ENCODE data around the gene GDPD4. TPM values are rescaled to one million over a fixed set of nuclear protein-coding genes. Genes with fewer than 3 reads are reported as not detected.

GDPD4 gene
- total and polyA plus RNA-seq, 10 of the 15 experiments (the other 5 are each of a cell fraction or from before 2014, with no cell fraction given), result 0.23 TPM; not detected in 9

DNA sequence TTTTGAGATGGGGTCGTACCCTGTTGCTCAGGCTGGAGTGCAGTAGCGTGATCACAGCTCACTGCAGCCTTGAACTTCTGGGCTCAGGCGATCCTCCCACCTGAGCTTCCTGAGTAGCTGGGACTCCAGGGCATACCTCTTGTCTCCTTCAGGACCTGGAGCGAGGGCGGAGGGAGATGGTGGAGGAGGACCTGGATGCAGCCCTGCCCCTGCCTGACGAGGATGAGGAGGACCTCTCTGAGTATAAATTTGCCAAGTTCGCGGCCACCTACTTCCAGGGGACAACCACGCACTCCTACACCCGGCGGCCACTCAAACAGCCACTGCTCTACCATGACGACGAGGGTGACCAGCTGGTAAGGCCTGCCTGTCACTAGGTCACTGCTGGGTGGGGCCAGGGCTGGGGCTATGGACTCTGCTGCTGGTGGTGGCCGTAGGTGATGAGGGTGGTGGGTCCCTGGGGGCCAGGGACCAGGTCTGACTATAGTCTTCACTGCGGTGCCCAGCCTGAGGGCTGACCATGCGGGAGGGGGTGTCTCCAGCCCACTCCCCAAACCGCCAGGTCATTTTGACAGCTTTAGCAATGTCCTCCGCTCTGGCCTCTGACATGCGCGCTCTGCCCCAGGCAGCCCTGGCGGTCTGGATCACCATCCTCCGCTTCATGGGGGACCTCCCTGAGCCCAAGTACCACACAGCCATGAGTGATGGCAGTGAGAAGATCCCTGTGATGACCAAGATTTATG is 119.5 kb downstream of the GDPD4 start:
- no TSS peak for BruUV-seq (replicated peaks)
- no peaks in the 10 kb centered on the region for H3K4me1 ChIP-seq (ENCODE audit: control insufficient read depth, insufficient read depth, low read length)
- no peak for ATAC-seq
- H3K4me3 ChIP-seq, result no peak overlapping the region
- H3K36me3 ChIP-seq (ENCODE audit: control insufficient read depth in 2 of 2, insufficient read depth in 2 of 2, low read length in 1 of 2), result no peaks in the 10 kb centered on the region
- H3K4me2 ChIP-seq (ENCODE audit: control insufficient read depth, insufficient read depth), result no peak overlapping the region
- H3K27me3 ChIP-seq (replicated peaks in 1 of 2; ENCODE audit: control insufficient read depth in 2 of 2, insufficient read depth in 2 of 2, low read length in 1 of 2), result peaks cover 0 to 4% of the 10 kb centered on the region in 2 experiments; a peak in 2 of 4 replicates
- SMC1A ChIA-PET (ENCODE audit: uncharacterized antibody, unreplicated experiment), result no interaction called here
- CTCF ChIA-PET, result no interaction called here
- H2AFZ ChIP-seq (ENCODE audit: control insufficient read depth, low read depth, low read length), result no peak overlapping the region
- no peak overlapping the region for H3K9ac ChIP-seq (ENCODE audit: control insufficient read depth, insufficient read depth, low read length)
- in situ Hi-C loops (cut with MboI) (no loop called here), intact Hi-C loops (cut with micrococcal nuclease; ENCODE audit: unreplicated experiment) (no loop called here)
- WGBS (ENCODE audit: insufficient coverage, insufficient replicate concordance, low lambda C conversion rate, missing lambda C conversion rate), result 42% methylated on average over 21 of the region's 22 CpGs
- FAIRE-seq, result no peak
- H3K79me2 ChIP-seq (ENCODE audit: control insufficient read depth, insufficient read depth, low read length), result no peaks in the 10 kb centered on the region
- TF ChIP-seq CEBPB (IDR thresholded peaks at IDR 0.05; ENCODE audit: borderline replicate concordance in 1 of 2, low read depth in 2 of 2, low read length in 2 of 2), result no peak
- TF ChIP-seq NFYA (IDR thresholded peaks at IDR 0.05; ENCODE audit: borderline replicate concordance, low read depth, low read length), result no peak
- no peak for TF ChIP-seq POU2F2 (IDR thresholded peaks at IDR 0.05; ENCODE audit: borderline replicate concordance, low read depth, low read length)
- TF ChIP-seq EP300 (IDR thresholded peaks at IDR 0.05; ENCODE audit: borderline replicate concordance in 1 of 2, control insufficient read depth in 1 of 2, low read depth in 2 of 2, low read length in 2 of 2), result no peak
- TF ChIP-seq IKZF2 (IDR thresholded peaks at IDR 0.05), result no peak
- no peak for TF ChIP-seq TAF1 (IDR thresholded peaks at IDR 0.05; ENCODE audit: borderline replicate concordance, low read depth, low read length)
- TF ChIP-seq, protein P1, sequence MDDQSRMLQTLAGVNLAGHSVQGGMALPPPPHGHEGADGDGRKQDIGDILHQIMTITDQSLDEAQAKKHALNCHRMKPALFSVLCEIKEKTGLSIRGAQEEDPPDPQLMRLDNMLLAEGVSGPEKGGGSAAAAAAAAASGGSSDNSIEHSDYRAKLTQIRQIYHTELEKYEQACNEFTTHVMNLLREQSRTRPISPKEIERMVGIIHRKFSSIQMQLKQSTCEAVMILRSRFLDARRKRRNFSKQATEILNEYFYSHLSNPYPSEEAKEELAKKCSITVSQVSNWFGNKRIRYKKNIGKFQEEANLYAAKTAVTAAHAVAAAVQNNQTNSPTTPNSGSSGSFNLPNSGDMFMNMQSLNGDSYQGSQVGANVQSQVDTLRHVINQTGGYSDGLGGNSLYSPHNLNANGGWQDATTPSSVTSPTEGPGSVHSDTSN (IDR thresholded peaks at IDR 0.05; ENCODE audit: insufficient replicate concordance, low read depth, low read length), result no peak
- no peak for TF ChIP-seq YBX1 (IDR thresholded peaks at IDR 0.05)
- no peak for TF ChIP-seq WRNIP1 (IDR thresholded peaks at IDR 0.05; ENCODE audit: borderline replicate concordance, low read depth, low read length)
- no peaks in the 10 kb centered on the region for H3K9me3 ChIP-seq (replicated peaks; ENCODE audit: control insufficient read depth, insufficient read depth, low read length)
- H4K20me1 ChIP-seq (ENCODE audit: control insufficient read depth, insufficient read depth), result no peaks in the 10 kb centered on the region
- H3K27ac ChIP-seq (ENCODE audit: control insufficient read depth, insufficient read depth), result no peak overlapping the region
- no peak for DNase-seq (ENCODE audit: low read depth, low spot score)
- POLR2A ChIA-PET, result no interaction called here
- RAD21 ChIA-PET (ENCODE audit: unreplicated experiment), result no interaction called here

Measured in GM12878 (cell line).